Activated CD4-positive, alpha-beta T cell treated with anti-CD3 and anti-CD28 coated beads, Interleukin-2, amount 50 U/mL, for 4 hours (primary cell): Measurements from ENCODE around the gene TSPAN7.

Source experiments
- DNase-seq, 2 experiments: peaks; one replicate each; pipeline ENCODE4 v3.0.0-alpha.2; 2020

The TSPAN7 gene

DNA sequence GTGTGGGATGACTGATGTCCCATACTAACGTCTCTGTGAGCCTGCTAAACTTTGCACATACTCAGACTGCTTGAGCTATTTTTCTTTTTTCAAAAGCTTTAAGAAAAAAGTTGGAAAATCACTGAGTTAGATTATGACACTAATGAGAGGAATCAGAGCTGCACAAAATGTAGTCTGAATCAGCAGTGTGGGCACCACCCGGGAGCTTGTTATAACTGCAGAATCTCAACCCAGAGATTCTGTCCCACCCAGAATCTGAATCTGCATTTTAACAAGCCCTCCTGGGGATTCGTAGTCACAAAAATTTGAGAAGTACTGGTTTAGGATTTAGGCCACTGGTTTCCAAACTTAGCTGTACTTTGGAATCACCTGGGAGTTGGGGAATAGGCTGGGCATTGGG is 137.8 kb downstream of the TSPAN7 start:
- no peak for DNase-seq

DNA sequence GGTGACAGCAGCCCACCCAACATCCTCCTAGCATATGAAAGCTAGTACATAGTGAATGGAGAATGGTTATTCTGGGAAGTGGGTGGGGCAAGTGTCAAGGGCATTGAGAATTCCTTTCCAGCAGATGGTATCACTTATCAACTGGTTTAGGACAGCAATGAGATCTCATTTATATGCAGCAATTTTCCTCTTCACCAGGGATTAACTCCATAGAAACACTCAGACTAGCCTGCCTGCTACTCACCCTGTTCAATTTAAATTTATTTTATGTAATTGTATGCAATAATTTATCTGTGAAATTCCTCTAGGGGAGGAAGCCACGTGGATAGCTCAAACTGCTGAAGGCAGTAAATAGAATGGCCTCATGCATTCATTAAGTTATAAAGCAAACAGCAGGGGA is 138.4 kb downstream of the TSPAN7 start:
- no peak for DNase-seq

DNA sequence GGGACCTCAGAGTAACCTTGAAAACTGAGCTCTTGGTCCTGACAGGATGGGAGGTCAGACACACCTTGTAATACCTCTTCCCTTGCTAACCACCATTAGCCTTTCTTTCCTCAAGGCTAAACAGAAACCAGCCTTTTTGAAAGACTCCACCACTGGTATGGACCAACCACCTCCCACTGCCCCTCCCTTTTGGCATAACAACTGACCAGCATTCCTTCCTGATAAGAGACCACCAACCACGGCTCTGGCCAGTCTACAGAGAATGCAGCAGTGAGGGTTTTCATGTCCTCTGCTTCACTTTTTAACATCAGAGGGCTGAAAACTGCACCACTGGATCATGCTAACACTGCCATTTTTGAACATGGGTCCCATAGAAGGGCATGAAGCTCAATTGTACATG is 139.7 kb downstream of the TSPAN7 start:
- no peak for DNase-seq

DNA sequence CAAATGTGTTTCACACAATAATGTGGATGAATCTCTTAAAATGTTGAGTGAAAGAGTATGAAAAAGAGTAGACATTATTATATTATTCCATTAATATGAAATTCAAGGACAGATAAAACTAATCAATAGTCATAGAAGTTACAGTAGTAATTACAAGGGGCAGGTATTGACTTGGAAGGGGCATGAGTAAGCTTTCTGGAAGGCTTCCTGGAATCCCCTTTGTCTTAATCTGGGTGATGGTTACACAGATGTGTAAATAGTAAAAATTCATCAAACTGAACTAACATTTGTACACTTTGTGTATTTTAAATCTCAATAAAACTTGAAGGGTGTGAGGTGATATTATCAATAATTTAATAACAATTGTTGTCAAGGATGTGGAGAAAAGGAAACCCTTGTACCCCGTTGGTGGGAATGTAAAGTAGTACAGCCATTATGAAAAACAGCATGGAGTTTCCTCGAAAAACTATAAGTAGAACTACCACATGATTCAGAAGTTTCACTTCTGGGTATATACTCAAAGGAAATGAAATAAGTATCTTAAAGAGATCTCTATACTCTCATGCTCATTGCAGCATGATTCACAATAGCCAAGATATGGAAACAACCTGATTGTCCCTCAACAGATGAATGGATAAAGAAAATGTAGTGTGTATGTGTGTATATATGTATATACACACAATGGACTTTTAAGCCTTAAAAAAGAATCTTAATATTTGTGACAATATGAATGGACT is 143.0 kb downstream of the TSPAN7 start:
- no peak for DNase-seq

DNA sequence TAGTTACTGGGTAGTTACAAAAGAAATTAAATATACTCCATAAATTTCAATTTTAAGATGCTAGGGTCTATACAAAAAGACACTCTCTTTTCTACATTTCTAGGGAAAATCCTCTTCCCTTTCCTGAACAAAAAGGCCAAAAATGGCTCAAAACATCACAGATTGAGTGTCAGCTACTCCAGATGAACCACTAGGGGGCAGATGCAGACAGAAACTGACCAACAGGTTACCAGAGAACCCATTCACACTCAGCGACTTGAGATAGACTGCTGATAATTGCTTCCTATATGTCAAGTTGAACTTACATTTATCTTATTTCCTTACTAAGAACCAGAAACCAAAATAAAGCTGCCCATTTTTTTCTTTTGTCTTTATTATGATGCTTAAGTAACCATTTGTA is 156.5 kb downstream of the TSPAN7 start:
- no peak for DNase-seq

DNA sequence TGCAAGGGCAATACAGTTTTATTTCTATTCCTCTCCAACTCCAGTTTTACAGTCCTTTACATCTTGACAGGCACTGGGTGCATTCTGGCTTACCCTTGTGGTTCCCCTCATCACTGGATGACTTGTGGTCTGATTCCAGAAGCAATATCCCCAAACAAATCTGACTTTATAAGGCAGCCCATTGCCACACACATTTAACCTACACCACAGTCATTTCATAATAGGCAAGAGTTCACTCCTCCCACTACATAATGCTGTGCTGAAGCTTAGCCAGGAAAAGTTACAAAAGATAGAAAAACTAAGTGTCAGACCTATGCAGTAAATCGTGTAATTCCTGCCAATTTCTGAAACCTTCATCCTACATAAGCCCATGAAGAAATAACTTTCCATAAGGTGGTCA is 157.0 kb downstream of the TSPAN7 start:
- DNase-seq, result no peak

DNA sequence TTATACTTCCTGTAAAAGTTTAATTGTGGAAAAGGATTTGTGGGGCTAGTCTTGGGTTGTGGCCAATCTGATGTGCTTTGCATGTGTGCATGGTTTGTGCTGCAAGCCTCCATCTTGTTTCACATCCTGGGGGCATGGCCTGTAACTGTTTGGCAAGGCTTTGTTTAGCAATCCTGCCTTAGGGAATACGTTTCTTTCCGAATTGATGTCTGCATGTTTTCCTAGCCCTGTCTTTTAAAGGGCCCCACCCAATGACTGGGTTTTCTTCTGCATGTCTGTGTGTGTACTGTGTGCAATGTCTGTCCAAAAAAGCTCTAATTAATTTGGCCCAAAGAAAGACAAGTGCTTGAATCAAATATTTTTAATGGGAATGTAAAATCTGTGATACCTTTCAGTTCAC is 165.3 kb downstream of the TSPAN7 start:
- DNase-seq, result no peak

DNA sequence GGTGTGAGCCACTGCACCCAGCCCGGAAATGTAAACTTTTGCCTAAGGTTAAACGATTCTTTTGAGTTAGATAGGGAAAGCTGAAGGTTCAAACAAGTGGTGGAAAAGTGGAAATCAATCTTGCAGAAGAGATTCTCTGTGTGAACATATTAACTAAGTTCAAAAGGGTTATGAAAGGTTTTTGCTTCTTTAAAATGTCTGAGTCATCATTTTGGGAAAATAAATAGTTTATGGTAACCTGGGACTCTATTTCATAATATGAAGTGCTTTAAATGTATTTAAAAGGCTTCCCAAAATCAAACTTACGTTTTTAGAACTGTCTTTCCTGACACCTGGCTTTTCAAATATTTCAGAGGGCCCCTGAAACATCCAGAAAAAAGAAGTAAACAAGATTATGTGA is 166.3 kb downstream of the TSPAN7 start:
- DNase-seq, result no peak

DNA sequence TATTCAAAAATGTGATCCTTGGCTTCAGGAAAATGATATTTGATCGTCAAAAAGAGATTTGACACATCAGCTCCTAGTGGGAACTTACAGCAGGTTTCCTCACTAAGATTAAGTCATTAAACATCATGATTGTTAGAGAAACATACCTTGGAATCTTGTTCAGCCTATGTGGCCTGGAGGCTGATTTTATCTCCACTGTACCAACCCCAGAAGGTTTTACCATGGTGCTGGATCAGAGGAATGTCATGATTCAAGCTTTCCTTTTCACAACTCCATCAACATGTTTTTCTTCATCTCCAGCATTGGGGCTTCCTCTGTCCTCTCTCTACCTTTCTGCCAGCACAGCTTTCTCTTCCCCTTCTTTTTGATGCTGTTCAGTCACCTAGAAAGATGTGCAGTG is 171.5 kb downstream of the TSPAN7 start:
- no peak for DNase-seq
